Memory B cell (primary cell): ENCODE measurements around the gene BRME1.

Source experiments
- ATAC-seq: fragments of 150-1000 bp; cut with Tn5 transposase; 2 replicates; pipeline ENCODE4 v1.10.0; 2021; ENCODE audit warnings: low read depth, mild to moderate bottlenecking, moderate library complexity
- DNase-seq, 2 donors: peaks; one replicate each; pipeline ENCODE4 v3.0.0; 2022; ENCODE audit warnings: low spot score in 2 of 2
- H3K27ac Mint-ChIP-seq: one replicate; pipeline ENCODE4 v1.8.0; 2022; ENCODE audit warnings: mild to moderate bottlenecking, moderate library complexity, mixed read lengths
- H3K27me3 Mint-ChIP-seq: one replicate; pipeline ENCODE4 v1.8.0; 2022; ENCODE audit warnings: mixed read lengths
- H3K36me3 Mint-ChIP-seq: one replicate; pipeline ENCODE4 v1.8.0; 2022; ENCODE audit warnings: mild to moderate bottlenecking, mixed read lengths
- H3K4me1 Mint-ChIP-seq: one replicate; pipeline ENCODE4 v1.8.0; 2022; ENCODE audit warnings: mixed read lengths
- H3K4me3 Mint-ChIP-seq: one replicate; pipeline ENCODE4 v1.8.0; 2022; ENCODE audit warnings: mild to moderate bottlenecking, moderate library complexity, mixed read lengths
- H3K9me3 Mint-ChIP-seq: one replicate; pipeline ENCODE4 v1.8.0; 2022; ENCODE audit warnings: mixed read lengths

BRME1 gene

DNA sequence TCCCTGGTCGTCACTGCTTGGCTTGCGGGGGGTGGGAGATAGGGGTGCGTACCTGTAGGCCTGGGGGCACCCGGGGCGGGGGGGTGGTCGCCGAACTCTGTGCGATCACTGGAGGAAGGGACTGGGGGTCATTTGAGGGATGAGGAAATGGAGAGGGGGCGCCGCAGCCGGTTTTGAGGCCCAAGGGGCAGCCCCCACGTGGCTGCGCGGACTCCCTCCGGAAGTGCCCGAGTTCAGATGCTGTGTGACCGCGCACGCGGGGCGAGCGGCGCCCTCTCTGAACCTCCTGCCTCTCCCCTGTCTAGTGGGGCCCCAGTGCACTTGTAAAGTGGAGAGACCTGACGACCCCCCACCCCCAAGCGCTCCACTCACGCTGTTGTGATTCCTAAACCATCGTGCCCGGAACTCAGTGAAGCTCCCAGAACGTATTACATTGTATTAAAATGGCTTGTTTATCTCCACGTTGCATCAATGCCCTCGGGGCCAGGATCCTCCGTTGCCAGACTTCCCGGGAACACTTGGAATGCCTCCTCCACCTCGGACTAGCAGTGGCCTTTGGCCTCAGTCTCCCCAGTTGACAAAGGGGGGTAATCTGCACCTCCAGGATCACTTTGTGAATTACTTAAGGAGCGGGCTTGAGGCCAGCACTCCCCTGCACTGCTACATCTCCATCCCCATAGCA, 31.9 kb downstream of the BRME1 start:
- Mint-ChIP-seq H3K4me1 (peaks cover 8% of the 10 kb centered on the region), H3K27me3 (peaks cover 18% of the 10 kb centered on the region), H3K9me3 (no peaks in the 10 kb centered on the region), H3K4me3 (no peak overlapping the region), H3K27ac (no peak overlapping the region), H3K36me3 (no peaks in the 10 kb centered on the region)
- ATAC-seq (no peak), DNase-seq (no peak)

DNA sequence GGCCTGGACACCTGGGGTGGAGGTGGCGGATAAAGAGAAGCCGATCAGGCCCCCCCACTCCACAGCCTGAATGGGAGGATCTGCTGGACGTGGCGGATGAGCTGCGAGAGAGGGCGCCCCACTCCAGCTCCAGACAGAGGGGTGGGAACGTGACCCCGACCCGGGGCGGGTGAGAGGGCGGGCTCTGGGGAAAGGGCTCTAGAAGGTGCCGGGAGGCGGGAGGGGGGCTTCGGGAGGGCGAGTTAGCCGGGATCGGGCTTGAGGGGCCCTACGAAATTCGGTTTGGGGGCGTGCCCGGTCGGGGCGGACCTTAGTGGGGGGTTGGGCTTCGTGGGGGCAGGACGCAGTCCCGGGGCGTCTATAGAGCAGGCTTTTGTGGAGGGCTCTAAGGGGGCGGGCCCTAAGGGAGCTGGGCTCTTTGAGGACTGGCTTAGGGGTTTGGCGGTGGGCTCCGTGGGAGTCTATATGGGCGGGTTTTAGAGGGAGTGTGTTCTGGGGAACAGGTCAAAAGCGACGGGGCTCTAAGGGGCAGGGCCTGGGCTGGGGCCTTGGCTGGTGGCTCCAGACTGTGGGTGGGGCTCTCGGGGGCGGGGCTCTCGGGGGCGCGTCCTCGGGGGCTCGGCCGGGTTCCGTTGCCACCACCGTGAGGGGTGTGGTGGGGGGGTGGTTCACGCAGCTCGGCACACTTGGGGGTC, 33.1 kb downstream of the BRME1 start:
- DNase-seq (peak in 1 of 2 donors; percentile 53), ATAC-seq (peak; percentile 80)
- peak overlapping the region; percentile 74 for H3K4me3 Mint-ChIP-seq
- peaks cover 8% of the 10 kb centered on the region for H3K4me1 Mint-ChIP-seq
- H3K9me3 Mint-ChIP-seq: no peaks in the 10 kb centered on the region
- H3K27ac Mint-ChIP-seq: no peak overlapping the region
- no peaks in the 10 kb centered on the region for H3K36me3 Mint-ChIP-seq
- H3K27me3 Mint-ChIP-seq: peaks cover 23% of the 10 kb centered on the region

DNA sequence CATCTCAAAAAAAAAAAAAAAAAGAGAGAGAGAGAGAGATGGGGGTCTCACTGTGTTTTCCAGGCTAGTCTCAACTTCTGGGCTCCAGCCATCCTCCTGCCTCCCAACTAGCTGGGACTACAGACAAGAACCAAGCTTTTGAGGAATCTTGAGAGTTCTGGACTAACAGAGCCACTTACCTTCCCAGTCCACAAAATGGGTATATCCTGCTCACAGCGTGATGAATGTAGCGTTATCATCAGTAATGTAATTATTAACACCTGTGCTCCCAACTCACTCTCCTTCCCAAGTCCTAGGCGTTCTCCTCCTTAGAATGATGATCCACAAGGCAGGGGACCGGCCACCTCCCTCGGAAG, 33.6 kb downstream of the BRME1 start:
- peak overlapping the region; percentile 74 for H3K4me3 Mint-ChIP-seq

DNA sequence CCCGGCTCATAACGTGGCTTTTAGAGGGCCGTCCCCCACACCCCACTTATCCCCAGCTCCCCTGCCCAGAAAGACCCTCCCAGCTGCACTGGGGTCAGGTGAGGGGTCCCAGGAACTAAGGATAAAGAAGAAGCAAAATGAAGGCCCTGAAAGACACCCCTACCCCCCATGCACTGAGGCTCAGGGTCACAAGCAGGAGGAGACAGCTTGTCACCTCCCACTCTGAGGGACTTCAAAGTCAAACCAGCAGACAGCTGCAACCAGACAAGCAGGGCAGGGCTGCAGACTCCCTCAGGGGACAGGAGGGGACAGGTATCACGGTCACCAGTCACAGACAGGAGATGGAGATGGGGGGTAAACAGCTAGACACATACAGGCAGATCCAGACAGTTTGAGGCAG, 35.0 kb downstream of the BRME1 start:
- H3K36me3 Mint-ChIP-seq: no peaks in the 10 kb centered on the region
- peaks cover 35% of the 10 kb centered on the region for H3K27me3 Mint-ChIP-seq
- H3K9me3 Mint-ChIP-seq: no peaks in the 10 kb centered on the region
- no peak for ATAC-seq
- no peak for DNase-seq
- no peak overlapping the region for H3K4me3 Mint-ChIP-seq
- peaks cover 15% of the 10 kb centered on the region for H3K4me1 Mint-ChIP-seq
- H3K27ac Mint-ChIP-seq: no peak overlapping the region

More for the DNA sequence above, 33.6 kb downstream of the BRME1 start:
- H3K27ac Mint-ChIP-seq: no peak overlapping the region
- no peak for ATAC-seq
- DNase-seq: no peak
- peaks cover 8% of the 10 kb centered on the region for H3K4me1 Mint-ChIP-seq
- H3K27me3 Mint-ChIP-seq: peaks cover 28% of the 10 kb centered on the region
- H3K36me3 Mint-ChIP-seq: no peaks in the 10 kb centered on the region
- H3K9me3 Mint-ChIP-seq: no peaks in the 10 kb centered on the region

DNA sequence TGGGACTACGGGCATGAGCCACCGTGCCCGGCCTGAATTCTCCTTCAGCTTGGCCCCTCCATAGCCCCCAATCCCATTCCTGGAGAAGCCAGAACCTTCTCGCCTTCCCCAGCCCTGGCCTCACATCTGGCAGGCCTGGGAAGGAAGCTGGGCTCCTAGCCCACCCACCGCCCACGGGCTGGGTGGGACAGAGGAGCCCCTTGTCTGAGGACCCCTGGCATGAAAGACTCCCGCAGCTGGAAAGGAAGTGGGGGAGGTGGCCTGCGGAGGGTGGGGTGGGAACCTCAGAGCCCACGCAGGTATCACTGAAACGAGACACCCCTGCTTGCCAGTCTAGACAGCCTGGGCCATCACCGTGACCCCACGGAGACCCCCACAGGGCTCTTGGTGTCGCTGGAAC, 36.6 kb downstream of the BRME1 start:
- ATAC-seq (no peak), DNase-seq (no peak)
- Mint-ChIP-seq H3K27me3 (peaks cover 38% of the 10 kb centered on the region), H3K27ac (no peak overlapping the region), H3K4me1 (peaks cover 19% of the 10 kb centered on the region), H3K9me3 (no peaks in the 10 kb centered on the region), H3K4me3 (no peak overlapping the region), H3K36me3 (no peaks in the 10 kb centered on the region)

DNA sequence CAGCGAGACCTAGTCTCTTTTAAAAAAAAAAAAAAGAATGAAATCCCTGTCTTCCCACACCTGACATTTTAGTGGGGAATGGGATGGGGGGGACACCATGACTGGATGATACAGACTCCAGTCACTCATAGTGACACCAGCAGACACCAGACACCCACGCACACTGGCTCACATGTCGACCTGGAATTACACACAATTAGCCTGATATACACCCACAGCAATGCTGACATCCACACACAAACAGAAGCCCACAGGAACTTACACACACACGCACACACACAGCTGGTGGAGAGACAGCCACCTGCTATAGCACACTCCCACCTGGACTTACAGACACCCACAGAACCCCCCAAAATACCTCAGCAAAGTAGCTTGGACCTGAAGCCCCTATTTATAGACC, 37.3 kb downstream of the BRME1 start:
- ATAC-seq (no peak), DNase-seq (no peak)
- Mint-ChIP-seq H3K36me3 (no peaks in the 10 kb centered on the region), H3K4me1 (peaks cover 21% of the 10 kb centered on the region), H3K9me3 (no peaks in the 10 kb centered on the region), H3K4me3 (no peak overlapping the region), H3K27me3 (peaks cover 41% of the 10 kb centered on the region), H3K27ac (no peak overlapping the region)

DNA sequence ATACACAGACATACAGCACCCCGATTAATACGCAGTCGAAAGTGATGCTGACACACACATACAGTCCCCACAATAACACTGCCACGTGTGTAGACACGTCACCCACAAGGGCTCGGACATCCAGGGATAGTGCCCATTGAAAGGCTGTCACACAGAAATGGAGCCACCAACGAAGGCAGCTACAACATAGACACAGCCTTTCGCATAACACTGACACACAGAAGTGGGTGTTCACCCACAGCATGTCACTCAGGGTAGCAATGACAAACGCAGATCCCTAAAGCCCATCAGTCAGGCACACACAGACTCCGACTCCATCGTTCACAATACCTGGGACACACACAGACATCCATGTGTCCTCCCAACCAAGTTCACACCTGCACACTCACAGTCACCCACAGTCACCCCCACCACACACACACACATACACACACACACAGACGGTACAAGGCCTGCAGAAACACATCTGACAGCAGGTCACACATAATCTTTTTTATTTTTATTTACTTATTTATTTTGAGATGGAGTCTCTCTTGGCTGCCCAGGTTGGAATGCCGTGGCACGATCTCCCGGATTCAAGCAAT, 39.4 kb downstream of the BRME1 start:
- Mint-ChIP-seq H3K27me3 (peaks cover 36% of the 10 kb centered on the region), H3K36me3 (no peaks in the 10 kb centered on the region), H3K27ac (no peak overlapping the region), H3K4me3 (peak overlapping the region; percentile 74), H3K9me3 (no peaks in the 10 kb centered on the region), H3K4me1 (peaks cover 21% of the 10 kb centered on the region)
- DNase-seq: no peak
- no peak for ATAC-seq

DNA sequence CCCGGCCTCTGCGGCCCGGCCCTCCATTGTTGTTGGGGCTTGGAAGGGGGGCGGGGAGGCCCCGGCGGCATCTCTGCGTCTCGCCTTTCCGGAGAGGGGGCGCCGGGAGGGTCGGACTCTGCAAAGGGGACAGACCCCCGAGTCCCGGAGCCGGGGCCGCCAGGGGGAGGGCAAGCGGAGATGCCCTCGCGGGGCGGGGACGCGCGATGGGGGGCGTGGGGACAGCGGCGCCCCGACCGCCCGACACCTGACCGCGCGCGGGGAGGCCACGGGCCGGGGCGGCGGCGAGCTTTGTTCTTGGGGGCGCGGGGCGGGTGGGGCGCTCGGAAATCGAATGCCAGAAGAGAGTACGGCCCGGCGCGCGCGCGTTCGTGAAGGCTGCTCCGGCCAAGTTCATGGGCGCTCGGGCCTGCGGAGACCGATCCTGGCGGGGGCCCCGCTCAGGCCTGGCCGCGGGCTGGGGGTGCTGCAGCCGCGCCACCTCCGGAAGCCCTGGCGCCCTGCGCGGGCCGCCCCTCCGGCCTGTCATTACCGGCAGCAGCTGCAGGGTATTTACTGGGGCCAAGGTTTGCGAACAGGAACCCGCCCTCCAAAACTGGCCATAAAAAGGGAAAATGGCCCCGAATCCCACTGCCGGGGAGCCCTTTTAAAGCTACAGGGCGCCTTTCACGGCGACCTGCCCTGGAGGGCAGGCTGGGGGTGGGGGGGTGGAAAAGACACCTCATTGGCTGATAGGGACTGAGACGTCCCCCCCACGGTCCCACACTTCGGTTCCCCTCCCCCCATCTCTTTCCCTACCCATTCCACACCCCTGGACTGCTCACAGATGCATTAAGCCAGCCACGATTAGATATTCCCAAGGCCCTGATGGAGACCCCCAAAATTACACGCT, 40.1 kb downstream of the BRME1 start:
- Mint-ChIP-seq H3K4me1 (peaks cover 20% of the 10 kb centered on the region), H3K36me3 (no peaks in the 10 kb centered on the region), H3K27ac (no peak overlapping the region), H3K27me3 (peaks cover 32% of the 10 kb centered on the region), H3K9me3 (no peaks in the 10 kb centered on the region), H3K4me3 (peak overlapping the region; percentile 74)
- DNase-seq (no peak), ATAC-seq (no peak)

DNA sequence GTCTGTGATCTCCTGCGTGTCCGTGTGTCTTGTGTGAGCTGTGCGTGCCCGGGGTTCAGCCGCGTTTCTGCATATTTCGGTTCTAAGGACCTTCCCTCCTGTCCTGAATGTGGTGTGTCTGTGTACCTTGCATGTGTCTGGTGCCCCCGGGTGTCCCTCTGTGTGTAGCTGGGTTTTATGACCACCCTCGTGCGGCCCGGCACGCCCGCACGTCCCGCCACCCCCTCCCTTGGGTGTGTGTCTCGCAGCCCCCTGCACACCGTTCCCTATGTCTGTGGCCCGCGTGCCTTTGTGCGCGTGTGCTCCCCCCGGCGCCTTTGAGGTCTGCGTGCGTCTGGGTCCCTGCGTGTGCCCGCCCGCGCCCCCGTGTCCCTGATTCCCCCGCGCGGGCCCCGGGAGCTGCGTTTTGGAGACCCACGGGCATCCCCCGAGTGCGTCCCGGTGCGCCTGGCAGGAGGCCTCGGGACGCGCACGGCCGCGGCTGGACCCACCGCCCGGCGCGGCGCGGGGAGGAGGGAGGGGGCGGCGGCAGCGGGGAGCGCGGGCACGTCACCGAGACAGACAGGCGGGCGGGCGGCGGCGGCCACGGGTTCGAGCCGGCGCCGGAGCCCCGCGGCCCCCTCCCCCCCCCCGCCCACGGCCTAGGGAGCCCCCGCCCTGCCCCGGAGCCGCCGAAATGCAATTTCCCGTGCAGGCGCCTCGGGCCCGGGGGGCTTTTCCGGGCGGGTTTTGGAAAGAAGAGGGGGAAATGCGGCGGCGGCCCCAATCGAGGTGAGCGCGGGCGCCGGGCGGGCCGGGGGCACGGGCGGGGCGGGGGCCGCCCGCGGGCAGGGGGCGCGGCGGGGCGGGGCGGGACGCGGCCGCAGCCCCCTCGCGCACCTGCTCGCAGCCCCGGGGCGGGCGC, 41.0 kb downstream of the BRME1 start:
- H3K27me3 Mint-ChIP-seq: peaks cover 28% of the 10 kb centered on the region
- H3K27ac Mint-ChIP-seq: no peak overlapping the region
- H3K4me1 Mint-ChIP-seq: peaks cover 21% of the 10 kb centered on the region
- no peaks in the 10 kb centered on the region for H3K36me3 Mint-ChIP-seq
- ATAC-seq (no peak), DNase-seq (no peak)
- H3K4me3 Mint-ChIP-seq: peak overlapping the region; percentile 72
- H3K9me3 Mint-ChIP-seq: no peaks in the 10 kb centered on the region

DNA sequence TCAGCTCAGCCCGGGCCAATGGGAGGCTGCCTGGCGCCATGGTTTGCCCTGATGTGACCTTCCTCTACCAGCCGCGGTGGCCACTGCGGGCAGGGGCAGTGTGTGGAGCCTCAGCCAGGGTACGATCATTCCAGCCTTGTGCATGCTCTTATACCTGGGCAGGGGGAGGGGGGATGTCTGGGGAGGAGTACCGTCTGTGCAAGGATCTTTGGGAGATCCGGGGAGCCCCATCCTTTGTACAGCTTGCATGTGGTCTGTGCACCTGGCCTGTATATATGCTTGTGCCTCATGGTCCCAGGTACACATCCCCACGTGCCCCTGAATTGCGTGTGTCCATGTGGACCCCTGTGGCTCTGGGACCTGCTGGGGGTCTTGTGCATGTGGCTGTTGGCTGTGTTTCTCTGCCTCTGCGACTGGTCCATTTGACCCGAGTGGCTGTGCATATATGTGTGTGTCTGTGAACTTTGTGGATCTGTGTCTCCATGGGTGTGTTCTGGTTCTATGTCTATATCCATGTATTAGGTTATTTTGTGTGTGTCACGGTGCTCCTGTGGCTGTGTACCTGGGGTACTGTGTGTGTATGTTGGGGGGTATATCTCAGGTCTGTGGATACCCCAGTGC, 41.8 kb downstream of the BRME1 start:
- peak overlapping the region; percentile 72 for H3K4me3 Mint-ChIP-seq
- peaks cover 27% of the 10 kb centered on the region for H3K27me3 Mint-ChIP-seq
- DNase-seq (no peak), ATAC-seq (no peak)
- H3K36me3 Mint-ChIP-seq: no peaks in the 10 kb centered on the region
- H3K4me1 Mint-ChIP-seq: peaks cover 24% of the 10 kb centered on the region
- H3K9me3 Mint-ChIP-seq: no peaks in the 10 kb centered on the region
- H3K27ac Mint-ChIP-seq: no peak overlapping the region

DNA sequence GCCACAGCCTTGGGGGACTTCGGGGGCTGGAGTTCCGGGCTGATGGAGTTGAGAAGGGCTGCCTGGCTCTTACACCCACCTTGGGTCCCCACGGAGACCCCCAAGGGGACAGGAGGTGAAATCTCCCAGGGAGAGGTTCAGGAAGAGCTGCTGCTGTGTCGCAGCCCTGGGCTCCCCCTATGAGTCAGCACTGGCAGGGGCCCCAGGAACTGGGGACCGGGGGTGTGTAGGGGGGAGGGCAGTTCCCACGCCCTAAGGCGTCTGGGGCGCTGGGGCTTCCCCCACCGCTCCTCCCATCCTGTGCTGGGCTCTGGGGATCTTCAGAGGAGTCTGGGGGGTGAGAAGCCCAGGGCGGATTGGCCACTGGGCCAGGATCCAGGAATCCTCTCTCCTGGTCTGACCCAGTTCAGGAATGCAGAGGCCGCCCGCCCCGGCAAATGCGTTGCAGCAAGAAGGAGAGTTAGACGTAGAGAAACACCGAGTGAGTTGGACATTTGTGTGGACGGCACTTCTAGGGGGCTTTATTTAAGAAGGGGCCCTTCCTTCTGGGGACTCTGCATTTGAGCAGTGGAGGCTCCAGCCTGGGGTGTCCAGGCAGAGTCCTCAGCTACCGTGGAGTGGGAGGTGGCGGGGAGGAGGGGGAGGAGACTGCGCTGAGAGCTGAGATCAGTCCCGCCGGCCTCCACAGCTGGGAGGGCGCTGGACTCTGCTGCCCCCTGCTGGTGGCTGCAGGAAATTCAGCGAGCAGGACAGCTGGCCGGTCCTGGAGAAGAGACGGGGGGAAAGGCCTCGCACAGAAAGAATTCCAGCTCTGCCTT, 44.0 kb downstream of the BRME1 start:
- Mint-ChIP-seq H3K36me3 (no peaks in the 10 kb centered on the region), H3K9me3 (no peaks in the 10 kb centered on the region), H3K4me3 (peak overlapping the region; percentile 92), H3K27ac (peak overlapping the region; percentile 93), H3K27me3 (peaks cover 17% of the 10 kb centered on the region), H3K4me1 (peaks cover 24% of the 10 kb centered on the region)
- DNase-seq: peak; percentile 91 to 94
- ATAC-seq: peak; percentile 82

DNA sequence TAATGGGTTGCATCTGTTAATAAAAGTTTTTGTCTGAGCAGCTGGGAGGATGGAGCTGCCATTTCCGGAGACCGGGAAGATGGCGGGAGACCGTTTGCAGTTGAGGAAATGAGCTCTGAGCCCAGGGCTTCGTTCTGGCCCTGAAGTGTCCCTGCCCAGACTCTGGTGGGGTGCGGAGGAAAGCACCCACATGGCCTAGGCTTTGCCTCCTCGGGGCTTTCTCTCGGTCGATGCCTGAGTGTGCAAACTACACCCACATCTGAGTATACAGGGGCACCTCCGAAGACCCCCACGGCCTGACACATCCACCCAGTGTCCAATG, 44.6 kb downstream of the BRME1 start:
- Mint-ChIP-seq H3K9me3 (no peaks in the 10 kb centered on the region), H3K4me1 (peaks cover 20% of the 10 kb centered on the region), H3K27ac (peak overlapping the region; percentile 93), H3K27me3 (peaks cover 12% of the 10 kb centered on the region), H3K4me3 (peak overlapping the region; percentile 92), H3K36me3 (no peaks in the 10 kb centered on the region)
- DNase-seq (no peak), ATAC-seq (peak; percentile 18)
